Measurements from ENCODE around the gene ABR.

Gene ABR

GRCh38 chr17:1082579-1082978 is 97.2 kb downstream of the ABR start:
- H3K4me1 ChIP-seq (ENCODE audit: low read length), result peaks cover 44% of the 10 kb centered on the region
- H3K9ac ChIP-seq (ENCODE audit: low read length), result no peak overlapping the region
- no peak overlapping the region for H3K4me3 ChIP-seq (ENCODE audit: low read length)
- H3F3A ChIP-seq (ENCODE audit: insufficient read depth, low read length), result peaks cover 40% of the 10 kb centered on the region
- DNase-seq, result no peak
- no peaks in the 10 kb centered on the region for H3K9me3 ChIP-seq (replicated peaks; ENCODE audit: insufficient read depth, low read length)
- TF ChIP-seq EZH2 (optimal IDR thresholded peaks at IDR 0.05; ENCODE audit: low read depth, low read length) (no peak), EZH2phosphoT487 (IDR thresholded peaks at IDR 0.05; ENCODE audit: low read length) (no peak), CTCF (IDR thresholded peaks at IDR 0.05; ENCODE audit: low read length) (no peak)
- no peaks in the 10 kb centered on the region for H3K27me3 ChIP-seq (replicated peaks; ENCODE audit: insufficient read depth, low read length)
- no peaks in the 10 kb centered on the region for H3K9me2 ChIP-seq (replicated peaks; ENCODE audit: insufficient read depth, low read length)
- H4K20me1 ChIP-seq (ENCODE audit: insufficient read depth, low read length), result no peaks in the 10 kb centered on the region
- H3K36me3 ChIP-seq (replicated peaks; ENCODE audit: insufficient read depth, low read length), result no peaks in the 10 kb centered on the region; the same call in 1 of the 2 replicates
- no peak overlapping the region for H3K4me2 ChIP-seq (ENCODE audit: low read depth, low read length)
- H2AFZ ChIP-seq (ENCODE audit: low read length), result no peak overlapping the region
- H3K27ac ChIP-seq (ENCODE audit: low read length), result peak overlapping the region; percentile 98; the same call in 1 of the 2 replicates
- H3K79me2 ChIP-seq (ENCODE audit: low read length), result peaks cover 11% of the 10 kb centered on the region

GRCh38 chr17:1078831-1079561 is 100.8 kb downstream of the ABR start:
- H3K36me3 ChIP-seq (replicated peaks; ENCODE audit: insufficient read depth, low read length), result no peaks in the 10 kb centered on the region; the same call in 1 of the 2 replicates
- H3F3A ChIP-seq (ENCODE audit: insufficient read depth, low read length), result peaks cover 63% of the 10 kb centered on the region
- no peak overlapping the region for H3K4me3 ChIP-seq (ENCODE audit: low read length)
- peak overlapping the region; percentile 71; the same call in 1 of the 2 replicates for H3K4me2 ChIP-seq (ENCODE audit: low read depth, low read length)
- H3K79me2 ChIP-seq (ENCODE audit: low read length), result peaks cover 22% of the 10 kb centered on the region
- no peak overlapping the region for H2AFZ ChIP-seq (ENCODE audit: low read length)
- no peaks in the 10 kb centered on the region for H3K9me3 ChIP-seq (replicated peaks; ENCODE audit: insufficient read depth, low read length)
- peaks cover 72% of the 10 kb centered on the region for H3K4me1 ChIP-seq (ENCODE audit: low read length)
- H3K27me3 ChIP-seq (replicated peaks; ENCODE audit: insufficient read depth, low read length), result no peaks in the 10 kb centered on the region
- H3K9me2 ChIP-seq (replicated peaks; ENCODE audit: insufficient read depth, low read length), result no peaks in the 10 kb centered on the region
- no peaks in the 10 kb centered on the region for H4K20me1 ChIP-seq (ENCODE audit: insufficient read depth, low read length)
- peak overlapping the region; percentile 98; the same call in 1 of the 2 replicates for H3K27ac ChIP-seq (ENCODE audit: low read length)
- no peak for DNase-seq
- no peak for TF ChIP-seq CTCF (IDR thresholded peaks at IDR 0.05; ENCODE audit: low read length)
- TF ChIP-seq EZH2 (optimal IDR thresholded peaks at IDR 0.05; ENCODE audit: low read depth, low read length), result no peak
- no peak for TF ChIP-seq EZH2phosphoT487 (IDR thresholded peaks at IDR 0.05; ENCODE audit: low read length)
- H3K9ac ChIP-seq (ENCODE audit: low read length), result no peak overlapping the region

GRCh38 chr17:1077986-1078711 is 101.6 kb downstream of the ABR start:
- H3K4me1 ChIP-seq (ENCODE audit: low read length), result peaks cover 72% of the 10 kb centered on the region
- no peaks in the 10 kb centered on the region for H4K20me1 ChIP-seq (ENCODE audit: insufficient read depth, low read length)
- peak; percentile 84 for DNase-seq
- peaks cover 63% of the 10 kb centered on the region for H3F3A ChIP-seq (ENCODE audit: insufficient read depth, low read length)
- no peaks in the 10 kb centered on the region for H3K36me3 ChIP-seq (replicated peaks; ENCODE audit: insufficient read depth, low read length)
- H2AFZ ChIP-seq (ENCODE audit: low read length), result no peak overlapping the region
- H3K4me2 ChIP-seq (ENCODE audit: low read depth, low read length), result peak overlapping the region; percentile 71
- TF ChIP-seq EZH2 (optimal IDR thresholded peaks at IDR 0.05; ENCODE audit: low read depth, low read length) (no peak), CTCF (IDR thresholded peaks at IDR 0.05; ENCODE audit: low read length) (no peak)
- peak overlapping the region; percentile 7; the same call in 1 of the 2 replicates for H3K4me3 ChIP-seq (ENCODE audit: low read length)
- H3K27ac ChIP-seq (ENCODE audit: low read length), result peak overlapping the region; percentile 98
- H3K79me2 ChIP-seq (ENCODE audit: low read length), result peaks cover 28% of the 10 kb centered on the region
- no peaks in the 10 kb centered on the region for H3K9me2 ChIP-seq (replicated peaks; ENCODE audit: insufficient read depth, low read length)
- H3K9ac ChIP-seq (ENCODE audit: low read length), result peak overlapping the region; percentile 72
- no peaks in the 10 kb centered on the region for H3K27me3 ChIP-seq (replicated peaks; ENCODE audit: insufficient read depth, low read length)
- no peaks in the 10 kb centered on the region for H3K9me3 ChIP-seq (replicated peaks; ENCODE audit: insufficient read depth, low read length)

All from MM.1S (cell line).